GM21786 (cell line): Measurements from ENCODE around the gene PAX2.

ENCODE experiments used
- ATAC-seq: cut with Tn5 transposase; IDR thresholded peaks from one replicate; pipeline ENCODE4 v1.9.1; 2021; ENCODE audit not compliant: unreplicated experiment

PAX2 gene

GRCh38 chr10:100835810-100836209 lies 90.4 kb downstream of the PAX2 start:
- no peak for ATAC-seq

GRCh38 chr10:100836891-100837290 lies 91.5 kb downstream of the PAX2 start:
- no peak for ATAC-seq

- no peak for ATAC-seq
Measured at GRCh38 chr10:100837300-100837699, 91.9 kb downstream of the PAX2 start.

- no peak for ATAC-seq
Measured at GRCh38 chr10:100838986-100839385, 93.6 kb downstream of the PAX2 start.

- ATAC-seq, result no peak
Measured at GRCh38 chr10:100841528-100841927, 96.1 kb downstream of the PAX2 start.

- no peak for ATAC-seq
Measured at GRCh38 chr10:100847440-100847839, 102.1 kb downstream of the PAX2 start.

GRCh38 chr10:100848770-100849169 lies 103.4 kb downstream of the PAX2 start:
- no peak for ATAC-seq

- no peak for ATAC-seq
Measured at GRCh38 chr10:100858261-100858660, 112.9 kb downstream of the PAX2 start.

- ATAC-seq, result no peak
Measured at GRCh38 chr10:100858747-100859483, 113.5 kb downstream of the PAX2 start.

- no peak for ATAC-seq
Measured at GRCh38 chr10:100859484-100859763, 114.0 kb downstream of the PAX2 start.

- no peak for ATAC-seq
Measured at GRCh38 chr10:100863433-100863832, 118.1 kb downstream of the PAX2 start.

- no peak for ATAC-seq
Measured at GRCh38 chr10:100864036-100864885, 118.9 kb downstream of the PAX2 start.

- ATAC-seq, result no peak
Measured at GRCh38 chr10:100864978-100865377, 119.6 kb downstream of the PAX2 start.

- ATAC-seq, result no peak
Measured at GRCh38 chr10:100866010-100866409, 120.6 kb downstream of the PAX2 start.

GRCh38 chr10:100866575-100867098 lies 121.3 kb downstream of the PAX2 start:
- no peak for ATAC-seq

- no peak for ATAC-seq
Measured at GRCh38 chr10:100867261-100867963, 122.0 kb downstream of the PAX2 start.

- ATAC-seq, result no peak
Measured at GRCh38 chr10:100868382-100868781, 123.0 kb downstream of the PAX2 start.

- ATAC-seq, result no peak
Measured at GRCh38 chr10:100869399-100869798, 124.0 kb downstream of the PAX2 start.

- no peak for ATAC-seq
Measured at GRCh38 chr10:100872034-100872791, 126.8 kb downstream of the PAX2 start.

GRCh38 chr10:100873146-100873826 lies 127.9 kb downstream of the PAX2 start:
- ATAC-seq, result no peak
